GM12891 (cell line): ENCODE results near the gene DMD.

Source experiments
- POLR2AphosphoS5 ChIP-seq: IDR thresholded peaks from 2 replicates; pipeline ENCODE4 v1.6.1; 2011; ENCODE audit warnings: low read depth, low read length, control low read depth
- TAF1 ChIP-seq: IDR thresholded peaks from 2 replicates; pipeline ENCODE4 v1.6.1; 2011; ENCODE audit warnings: low read depth, low read length, control low read depth

DNA sequence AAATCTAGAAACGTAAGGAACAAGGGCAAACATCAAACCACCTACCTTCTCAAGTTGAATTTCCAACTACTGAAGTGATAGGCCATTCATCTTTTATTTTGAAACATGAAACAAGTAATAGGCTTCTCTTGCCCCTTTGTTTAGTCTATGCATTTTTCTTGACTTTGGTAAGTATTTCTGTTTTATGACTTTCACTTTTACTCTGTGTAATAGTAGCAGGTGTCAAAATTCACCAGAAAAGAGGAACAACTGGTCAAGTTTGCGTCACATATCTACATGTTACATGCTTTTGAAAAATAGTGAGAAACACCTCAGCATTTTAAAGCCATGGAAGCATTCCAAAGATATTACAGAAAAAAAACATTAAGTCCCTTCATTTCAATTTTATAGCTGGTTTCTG lies 1982.4 kb downstream of the DMD start:
- TF ChIP-seq TAF1 (no peak), POLR2AphosphoS5 (no peak)
